Endodermal cell (in vitro differentiated cells): ENCODE results near the gene NUCB2. TPM values are rescaled to one million over a fixed set of nuclear protein-coding genes. Genes with fewer than 3 reads are reported as not detected.

Experiments used
- DNase-seq: peaks from one replicate; pipeline ENCODE4 v3.0.0-alpha.2; 2017
- H3K27ac ChIP-seq: 2 replicates; pipeline ENCODE4 v1.5.1; 2013; ENCODE audit warnings: mild to moderate bottlenecking, low read depth, low read length, moderate library complexity
- H3K27me3 ChIP-seq: 2 replicates; pipeline ENCODE4 v1.6.1; 2013; ENCODE audit warnings: mild to moderate bottlenecking, low read length, moderate library complexity; ENCODE audit not compliant: insufficient read depth, control insufficient read depth, poor library complexity, severe bottlenecking
- H3K36me3 ChIP-seq: 2 replicates; pipeline ENCODE4 v1.7.0; 2013; ENCODE audit warnings: mild to moderate bottlenecking, low read length, moderate library complexity; ENCODE audit not compliant: control insufficient read depth, insufficient read depth
- H3K4me1 ChIP-seq: one replicate; pipeline ENCODE4 v1.7.0; 2013; ENCODE audit warnings: low read length; ENCODE audit not compliant: control insufficient read depth, insufficient read depth
- H3K4me3 ChIP-seq: 2 replicates; pipeline ENCODE4 v1.5.1; 2013; ENCODE audit warnings: mild to moderate bottlenecking, low read length, moderate library complexity
- H3K9ac ChIP-seq: 2 replicates; pipeline ENCODE4 v1.6.1; 2013; ENCODE audit warnings: mild to moderate bottlenecking, low read length, moderate library complexity; ENCODE audit not compliant: poor library complexity, severe bottlenecking; ENCODE audit errors: extremely low read depth
- H3K9me3 ChIP-seq: 2 replicates; pipeline ENCODE4 v1.6.1; 2013; ENCODE audit warnings: mild to moderate bottlenecking, low read length, moderate library complexity; ENCODE audit not compliant: control insufficient read depth
- H3K27ac Mint-ChIP-seq: 2 replicates; pipeline ENCODE4 v1.8.0; 2020; ENCODE audit warnings: mixed read lengths
- H3K27me3 Mint-ChIP-seq: 2 replicates; pipeline ENCODE4 v1.8.0; 2021; ENCODE audit warnings: mild to moderate bottlenecking, mixed read lengths; ENCODE audit not compliant: insufficient read depth
- H3K36me3 Mint-ChIP-seq: 2 replicates; pipeline ENCODE4 v1.8.0; 2020; ENCODE audit warnings: low read depth, mixed read lengths
- H3K4me1 Mint-ChIP-seq: 2 replicates; pipeline ENCODE4 v1.8.0; 2020; ENCODE audit warnings: mixed read lengths
- H3K4me3 Mint-ChIP-seq: 2 replicates; pipeline ENCODE4 v1.8.0; 2020; ENCODE audit warnings: mild to moderate bottlenecking, moderate library complexity, mixed read lengths
- H3K9me3 Mint-ChIP-seq: 2 replicates; pipeline ENCODE4 v1.8.0; 2020; ENCODE audit warnings: mild to moderate bottlenecking, mixed read lengths
- CTCF ChIP-seq: fragments of 200-600 bp; sonication (generic); conservative IDR thresholded peaks from 2 replicates; pipeline ENCODE4 v1.5.0; 2021; ENCODE audit warnings: antibody characterized with exemption, mild to moderate bottlenecking
- WGBS, 2 experiments: methylation state at CpG; one replicate each; pipeline versions ENCODE4 v1.1.5 to v1.1.7; 2013; ENCODE audit warnings: missing lambda C conversion rate in 2 of 2, mixed read lengths in 1 of 2; ENCODE audit not compliant: insufficient coverage in 1 of 2, insufficient read length in 1 of 2; 5-methylcytosine and 5-hydroxymethylcytosine counted together
- total RNA-seq, 2 donors: library from RNA; stranded (reverse); fragmentation: NEBNext Ultra II Directional in 1 of 2; extraction: Animal tissue kit (Norgen Biotek cat#: 25700) in 1 of 2; gene quantifications; 2 replicates in 1 of 2; 3 replicates in 1 of 2; pipeline ENCODE4 v1.2.1, GENCODE V29; 2021

NUCB2 gene
- total RNA-seq, 2 donors from 2014 or later: 52.4 to 64.6 TPM

GRCh38 chr11:17369684-17370243, 93.2 kb downstream of the NUCB2 start:
- Mint-ChIP-seq H3K4me3 (no peak overlapping the region), H3K27ac (no peak overlapping the region), H3K9me3 (peaks cover 67% of the 10 kb centered on the region), H3K4me1 (no peaks in the 10 kb centered on the region), H3K36me3 (no peaks in the 10 kb centered on the region), H3K27me3 (peaks cover 3% of the 10 kb centered on the region)
- no peaks in the 10 kb centered on the region for H3K27me3 ChIP-seq
- DNase-seq: no peak
- peaks cover 65% of the 10 kb centered on the region for H3K9me3 ChIP-seq
- no peaks in the 10 kb centered on the region for H3K4me1 ChIP-seq
- no peaks in the 10 kb centered on the region for H3K36me3 ChIP-seq
- no peak overlapping the region for H3K4me3 ChIP-seq
- H3K27ac ChIP-seq: no peak overlapping the region
- no peak overlapping the region for H3K9ac ChIP-seq
- no peak for TF ChIP-seq CTCF
- 95% methylated on average over 2 of the region's 2 CpGs for WGBS, 2 experiments

- 55 to 83% methylated on average over 1 to 2 of the region's 3 CpGs for WGBS, 2 experiments
- no peaks in the 10 kb centered on the region for H3K36me3 Mint-ChIP-seq
- H3K9me3 Mint-ChIP-seq: peaks cover 71% of the 10 kb centered on the region
Measured at GRCh38 chr11:17371614-17372013, 95.1 kb downstream of the NUCB2 start.

GRCh38 chr11:17375547-17375946, 99.0 kb downstream of the NUCB2 start:
- peaks cover 40% of the 10 kb centered on the region for H3K9me3 ChIP-seq
- Mint-ChIP-seq H3K4me1 (no peaks in the 10 kb centered on the region), H3K36me3 (no peaks in the 10 kb centered on the region), H3K27me3 (peaks cover 3% of the 10 kb centered on the region), H3K9me3 (peaks cover 60% of the 10 kb centered on the region), H3K4me3 (no peak overlapping the region), H3K27ac (no peak overlapping the region)
- no peaks in the 10 kb centered on the region for H3K27me3 ChIP-seq
- TF ChIP-seq CTCF: no peak
- DNase-seq: no peak
- no peak overlapping the region for H3K4me3 ChIP-seq
- no peak overlapping the region for H3K27ac ChIP-seq
- H3K4me1 ChIP-seq: no peaks in the 10 kb centered on the region
- 91 to 96% methylated on average over 5 of the region's 5 CpGs for WGBS, 2 experiments
- no peaks in the 10 kb centered on the region for H3K36me3 ChIP-seq
- no peak overlapping the region for H3K9ac ChIP-seq

More at GRCh38 chr11:17371614-17372013, 95.1 kb downstream of the NUCB2 start:
- no peaks in the 10 kb centered on the region for H3K27me3 ChIP-seq
- H3K4me3 ChIP-seq: peak overlapping the region; percentile 57
- Mint-ChIP-seq H3K4me3 (no peak overlapping the region), H3K4me1 (no peaks in the 10 kb centered on the region), H3K27me3 (peaks cover 3% of the 10 kb centered on the region), H3K27ac (no peak overlapping the region)
- no peak overlapping the region for H3K27ac ChIP-seq
- H3K36me3 ChIP-seq: no peaks in the 10 kb centered on the region
- H3K9ac ChIP-seq: no peak overlapping the region
- no peaks in the 10 kb centered on the region for H3K4me1 ChIP-seq
- no peak for DNase-seq
- no peak for TF ChIP-seq CTCF
- H3K9me3 ChIP-seq: peaks cover 65% of the 10 kb centered on the region
